Esophagus squamous epithelium (tissue), 5 donors: ENCODE data around the gene ATG2B. TPM values are rescaled to one million over a fixed set of nuclear protein-coding genes. Genes with fewer than 3 reads are reported as not detected.

ENCODE experiments used
- DNase-seq: peaks from one replicate; lab custom pipeline; 2025; lab: John Stamatoyannopoulos, UW
- H3K27ac ChIP-seq, 4 donors: fragments of 200-600 bp; sonication (generic); one replicate each; pipeline ENCODE4 v1.5.1; 2016 to 2019; ENCODE audit warnings: mild to moderate bottlenecking in 1 of 4
- H3K27me3 ChIP-seq, 4 donors: fragments of 200-600 bp; sonication (generic); 1 replicate in 3 of 4; 2 replicates in 1 of 4; pipeline versions ENCODE4 v1.5.1 to v1.6.0; 2017 to 2021; ENCODE audit warnings: antibody characterized with exemption in 1 of 4
- H3K36me3 ChIP-seq, 3 donors: fragments of 200-600 bp; sonication (generic); one replicate each; pipeline ENCODE4 v1.5.1; 2016 to 2019
- H3K4me1 ChIP-seq, 3 donors: fragments of 200-600 bp; sonication (generic); one replicate each; pipeline ENCODE4 v1.5.1; 2017 to 2019
- H3K4me3 ChIP-seq, 4 donors: fragments of 200-600 bp; sonication (generic); 1 replicate in 3 of 4; 2 replicates in 1 of 4; pipeline ENCODE4 v1.5.1; 2016 to 2019; ENCODE audit warnings: mild to moderate bottlenecking in 2 of 4, moderate library complexity in 1 of 4
- H3K9me3 ChIP-seq, 3 donors: fragments of 200-600 bp; sonication (generic); one replicate each; pipeline ENCODE4 v1.5.1; 2016 to 2019
- POLR2A ChIP-seq, 4 donors: fragments of 450-650 bp; IDR thresholded peaks; one replicate each; pipeline ENCODE4 v1.6.1; 2017; ENCODE audit warnings: antibody characterized with exemption in 4 of 4, mild to moderate bottlenecking in 4 of 4, moderate library complexity in 3 of 4
- WGBS, 2 donors: methylation state at CpG; one replicate each; pipeline ENCODE4 v1.1.5; 2018; 5-methylcytosine and 5-hydroxymethylcytosine counted together
- intact Hi-C: fragments of 100-400 bp; cut with DNase I; formaldehyde crosslinking; loops from one replicate; pipeline ENCODE4 v1.15.0; 2022
- total RNA-seq, 4 donors: library from RNA; depleted of rRNA; stranded (reverse); fragments of >200 nt; gene quantifications; one replicate each; pipeline ENCODE4 v1.1.0, GENCODE V29; 2016
- TF ChIP-seq, protein P1 (sequence below), 6 experiments: fragments of 450-650 bp in 4 of 6; fragments of 200-600 bp in 2 of 6; sonication (generic) in 2 of 6; IDR thresholded peaks; one replicate each; pipeline ENCODE4 v1.5.1; 2016 to 2019; ENCODE audit warnings: antibody characterized with exemption in 6 of 6, mild to moderate bottlenecking in 4 of 6, moderate library complexity in 4 of 6
- donor health status: DM: yes; HTN: yes; CAD: no.

ATG2B gene
- total RNA-seq, 4 donors from 2014 or later, result 10.6 to 24.6 (median 14.0) TPM

DNA sequence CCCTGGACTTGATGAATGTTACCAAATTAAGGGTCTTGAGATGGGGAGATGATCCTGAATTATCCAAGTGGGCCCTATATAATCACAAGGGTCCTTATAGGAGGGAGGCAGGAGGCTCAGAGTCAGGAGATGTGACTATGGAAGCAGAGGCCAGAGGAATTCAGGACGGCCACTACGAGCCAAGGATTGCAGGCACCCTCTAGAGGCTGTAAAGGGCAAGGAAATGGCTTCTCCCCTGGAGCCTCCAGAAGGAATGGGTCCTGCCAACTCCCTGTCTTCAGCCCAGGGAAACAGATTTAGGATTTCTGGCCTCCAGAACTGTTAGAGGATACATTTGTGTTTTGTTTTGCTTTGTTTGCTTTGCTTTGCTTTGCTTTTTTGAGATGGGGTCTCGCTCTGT is 98.3 kb downstream of the ATG2B start:
- no peaks in the 10 kb centered on the region for H3K27me3 ChIP-seq
- peaks cover 30 to 100% (median 42%) of the 10 kb centered on the region in 3 donors for H3K4me1 ChIP-seq
- no peak overlapping the region for H3K4me3 ChIP-seq
- intact Hi-C loops, result no loop called here
- peaks cover 0 to 5% (median 0%) of the 10 kb centered on the region in 3 donors for H3K36me3 ChIP-seq
- no peak for DNase-seq
- no peak for TF ChIP-seq POLR2A (IDR thresholded peaks at IDR 0.05)
- TF ChIP-seq, protein P1, sequence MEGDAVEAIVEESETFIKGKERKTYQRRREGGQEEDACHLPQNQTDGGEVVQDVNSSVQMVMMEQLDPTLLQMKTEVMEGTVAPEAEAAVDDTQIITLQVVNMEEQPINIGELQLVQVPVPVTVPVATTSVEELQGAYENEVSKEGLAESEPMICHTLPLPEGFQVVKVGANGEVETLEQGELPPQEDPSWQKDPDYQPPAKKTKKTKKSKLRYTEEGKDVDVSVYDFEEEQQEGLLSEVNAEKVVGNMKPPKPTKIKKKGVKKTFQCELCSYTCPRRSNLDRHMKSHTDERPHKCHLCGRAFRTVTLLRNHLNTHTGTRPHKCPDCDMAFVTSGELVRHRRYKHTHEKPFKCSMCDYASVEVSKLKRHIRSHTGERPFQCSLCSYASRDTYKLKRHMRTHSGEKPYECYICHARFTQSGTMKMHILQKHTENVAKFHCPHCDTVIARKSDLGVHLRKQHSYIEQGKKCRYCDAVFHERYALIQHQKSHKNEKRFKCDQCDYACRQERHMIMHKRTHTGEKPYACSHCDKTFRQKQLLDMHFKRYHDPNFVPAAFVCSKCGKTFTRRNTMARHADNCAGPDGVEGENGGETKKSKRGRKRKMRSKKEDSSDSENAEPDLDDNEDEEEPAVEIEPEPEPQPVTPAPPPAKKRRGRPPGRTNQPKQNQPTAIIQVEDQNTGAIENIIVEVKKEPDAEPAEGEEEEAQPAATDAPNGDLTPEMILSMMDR (IDR thresholded peaks at IDR 0.05), result peak in 2 of 6 experiments; percentile 14 to 42
- H3K27ac ChIP-seq, result peak overlapping the region; percentile 29 to 87 (median 82)
- WGBS, 2 donors, result 68 to 71% methylated on average over 3 of the region's 3 CpGs
- H3K9me3 ChIP-seq, result no peaks in the 10 kb centered on the region

GRCh38 chr14:96264200-96264553 is 99.0 kb downstream of the ATG2B start:
- peak overlapping the region in 3 of 4 donors; percentile 81 to 87 (median 84) for H3K27ac ChIP-seq
- intact Hi-C loops, result no loop called here
- WGBS, 2 donors, result 80 to 94% methylated on average over 4 to 13 of the region's 14 CpGs

GRCh38 chr14:96263347-96264199 is 99.6 kb downstream of the ATG2B start:
- WGBS, 2 donors, result 61 to 68% methylated on average over 9 to 11 of the region's 20 CpGs
- DNase-seq, result no peak

More at GRCh38 chr14:96264200-96264553, 99.0 kb downstream of the ATG2B start:
- peaks cover 0 to 5% (median 0%) of the 10 kb centered on the region in 3 donors for H3K36me3 ChIP-seq
- H3K27me3 ChIP-seq, result no peaks in the 10 kb centered on the region
- no peak overlapping the region for H3K4me3 ChIP-seq
- peaks cover 26 to 97% (median 35%) of the 10 kb centered on the region in 3 donors for H3K4me1 ChIP-seq
- DNase-seq, result no peak
- no peak for TF ChIP-seq POLR2A (IDR thresholded peaks at IDR 0.05)
- no peaks in the 10 kb centered on the region for H3K9me3 ChIP-seq

DNA sequence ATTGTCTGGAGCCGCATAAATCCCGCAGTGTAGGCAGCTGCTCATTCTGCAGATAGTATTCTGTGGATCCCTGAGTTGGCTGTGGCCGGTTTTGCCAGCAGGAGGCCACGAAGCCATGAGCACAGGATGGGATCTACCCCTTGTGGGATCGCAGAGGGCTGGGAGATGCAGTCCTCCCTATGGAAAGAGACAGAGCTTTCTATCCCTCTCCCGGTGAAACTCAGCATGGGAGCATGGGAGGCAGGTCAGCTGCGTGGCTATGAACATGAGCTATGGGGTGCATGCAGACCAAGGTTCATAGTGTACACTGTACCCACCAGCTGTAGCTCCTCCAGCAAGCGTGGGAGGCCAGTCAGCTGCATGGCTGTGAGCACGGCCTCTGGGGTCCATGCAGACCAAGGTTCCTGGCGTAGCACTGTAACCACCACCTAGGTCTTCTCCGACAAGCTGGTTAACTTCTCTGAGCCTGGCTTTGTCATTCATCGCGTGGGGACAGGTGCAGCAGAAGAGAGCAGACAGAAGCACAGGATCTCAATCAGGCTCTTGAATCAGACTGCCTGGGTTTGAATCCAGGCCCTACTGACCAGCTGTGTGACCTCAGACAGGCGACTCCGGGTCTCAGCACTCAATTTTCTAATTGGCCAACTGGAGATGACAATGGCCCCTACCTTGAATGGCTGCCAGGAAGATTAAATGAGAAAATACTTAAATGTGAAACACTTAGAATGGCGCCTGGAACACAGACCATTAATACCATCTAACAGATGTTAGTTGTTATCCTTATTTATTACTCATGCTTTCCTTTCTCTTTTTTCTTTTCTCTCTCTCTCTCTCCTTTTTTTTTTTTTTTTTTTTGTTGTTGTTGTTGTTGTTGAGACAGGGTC is 101.1 kb downstream of the ATG2B start:
- intact Hi-C loops, result no loop called here
- TF ChIP-seq, protein P1 (IDR thresholded peaks at IDR 0.05), result no peak
- no peak for TF ChIP-seq POLR2A (IDR thresholded peaks at IDR 0.05)
- Histone ChIP-seq H3K27me3 (no peaks in the 10 kb centered on the region), H3K4me3 (no peak overlapping the region), H3K27ac (peak overlapping the region in 3 of 4 donors; percentile 66 to 87 (median 84)), H3K36me3 (peaks cover 0 to 5% (median 0%) of the 10 kb centered on the region in 3 donors), H3K4me1 (peaks cover 11 to 93% (median 23%) of the 10 kb centered on the region in 3 donors), H3K9me3 (no peaks in the 10 kb centered on the region)
- no peak for DNase-seq
- 84 to 85% methylated on average over 10 to 14 of the region's 16 CpGs for WGBS, 2 donors

More at GRCh38 chr14:96263347-96264199, 99.6 kb downstream of the ATG2B start:
- Histone ChIP-seq H3K27me3 (no peaks in the 10 kb centered on the region), H3K9me3 (no peaks in the 10 kb centered on the region), H3K4me1 (peaks cover 24 to 93% (median 29%) of the 10 kb centered on the region in 3 donors), H3K4me3 (no peak overlapping the region), H3K36me3 (peaks cover 0 to 5% (median 0%) of the 10 kb centered on the region in 3 donors), H3K27ac (peak overlapping the region; percentile 34 to 87 (median 82))
- intact Hi-C loops, result no loop called here
- no peak for TF ChIP-seq POLR2A (IDR thresholded peaks at IDR 0.05)
- TF ChIP-seq, protein P1 (IDR thresholded peaks at IDR 0.05), result no peak

GRCh38 chr14:96261053-96261452 is 102.1 kb downstream of the ATG2B start:
- Histone ChIP-seq H3K4me3 (no peak overlapping the region), H3K27ac (peak overlapping the region; percentile 66 to 87 (median 78)), H3K4me1 (peaks cover 11 to 93% (median 26%) of the 10 kb centered on the region in 3 donors), H3K9me3 (no peaks in the 10 kb centered on the region), H3K27me3 (no peaks in the 10 kb centered on the region), H3K36me3 (peaks cover 0 to 5% (median 0%) of the 10 kb centered on the region in 3 donors)
- WGBS, 2 donors, result 57 to 64% methylated on average over 5 of the region's 5 CpGs
- intact Hi-C loops, result no loop called here
- TF ChIP-seq, protein P1 (IDR thresholded peaks at IDR 0.05), result no peak
- no peak for TF ChIP-seq POLR2A (IDR thresholded peaks at IDR 0.05)
- no peak for DNase-seq
